ENCODE data around the gene CST6.
"Not testable (repeated sequence)": the region's sequence is repeated elsewhere in the genome, so short reads cannot be mapped to it uniquely, and the experiment has no call there.

Gene CST6

GRCh38 chr11:65987336-65987735 is 24.5 kb upstream of the CST6 start:
- DNase-seq, result no peak

- DNase-seq, result peak; percentile 59 to 75 (median 66)
Measured at GRCh38 chr11:65988791-65989592, 22.8 kb upstream of the CST6 start.

GRCh38 chr11:65992056-65992455 is 19.8 kb upstream of the CST6 start:
- DNase-seq, result no peak

- DNase-seq, result no peak
Measured at GRCh38 chr11:65997286-65997685, 14.5 kb upstream of the CST6 start.

- DNase-seq, result peak; percentile 76 to 86 (median 82)
Measured at GRCh38 chr11:66001942-66002647, 9.7 kb upstream of the CST6 start, which contains the start of the genes BANF1 and EIF1AD. BANF1 (plus strand) TSS chr11:66002503; CDS start chr11:66003251, 748 bp downstream. EIF1AD (minus strand) TSS chr11:66002157; CDS start chr11:66000389, 1,768 bp downstream.

GRCh38 chr11:66002648-66003225 is 9.1 kb upstream of the CST6 start:
- peak in 2 of 4 experiments; percentile 65 to 81 for DNase-seq

- DNase-seq, result no peak
Measured at GRCh38 chr11:66003291-66003690, 8.5 kb upstream of the CST6 start.

GRCh38 chr11:66004186-66004585 is 7.6 kb upstream of the CST6 start:
- DNase-seq, result no peak

- no peak for DNase-seq
Measured at GRCh38 chr11:66006134-66006890, 5.5 kb upstream of the CST6 start.

- no peak for DNase-seq
Measured at GRCh38 chr11:66006891-66007176, 5.0 kb upstream of the CST6 start.

GRCh38 chr11:66007201-66007634 is 4.6 kb upstream of the CST6 start:
- DNase-seq, result no peak

- DNase-seq, result no peak
Measured at GRCh38 chr11:66008095-66008467, 3.7 kb upstream of the CST6 start.

- DNase-seq, result no peak
Measured at GRCh38 chr11:66008468-66009101, 3.2 kb upstream of the CST6 start.

GRCh38 chr11:66010036-66010435 is 1.8 kb upstream of the CST6 start:
- not testable (repeated sequence) for DNase-seq

GRCh38 chr11:66011239-66011784 is 496 bp upstream of the CST6 start:
- DNase-seq, result no peak

- DNase-seq, result no peak
Measured at GRCh38 chr11:66012371-66012945, 650 bp downstream of the CST6 start.

- DNase-seq, result no peak
Measured at GRCh38 chr11:66012946-66013761, 1.3 kb downstream of the CST6 start.

GRCh38 chr11:66013762-66014100 is 1.9 kb downstream of the CST6 start:
- DNase-seq, result no peak

GRCh38 chr11:66014804-66015453 is 3.1 kb downstream of the CST6 start:
- no peak for DNase-seq

GRCh38 chr11:66015454-66015881 is 3.7 kb downstream of the CST6 start:
- DNase-seq, result no peak
